ENCODE data around the gene RAB24.

GRCh38 chr5:177270653-177271052 is 32.9 kb downstream of the RAB24 start:
- TF ChIP-seq CTCF (IDR thresholded peaks at IDR 0.05 in 4 of 5, conservative IDR thresholded peaks at IDR 0.05 in 1 of 5) = no peak
- TF ChIP-seq POLR2A (IDR thresholded peaks at IDR 0.05) = no peak

Data from gastrocnemius medialis (tissue), 4 donors.